Measurements from ENCODE around the gene ZNF616. TPM values are rescaled to one million over a fixed set of nuclear protein-coding genes. Genes with fewer than 3 reads are reported as not detected.

The ZNF616 gene
- total RNA-seq, 1 donor from 2014 or later, result 4.3 TPM

Other genes with a start within 250 kb of the ZNF616 start
- 8.6 TPM for gene ZNF649, start 234.9 kb downstream of the ZNF616 start, total RNA-seq
- gene ZNF613, start 212.5 kb downstream of the ZNF616 start, total RNA-seq, result 3.8 TPM
- gene ZNF350, start 153.1 kb downstream of the ZNF616 start, total RNA-seq, result 8.2 TPM
- gene ZNF615, start 131.7 kb downstream of the ZNF616 start, total RNA-seq, result 11.8 TPM
- 6.4 TPM for gene ZNF614, start 111.6 kb downstream of the ZNF616 start, total RNA-seq
- gene ZNF432, start 91.1 kb downstream of the ZNF616 start, total RNA-seq, result 9.6 TPM
- gene ZNF841, start 44.2 kb downstream of the ZNF616 start, total RNA-seq, result 13.2 TPM
- gene ZNF836, start 31.7 kb upstream of the ZNF616 start, total RNA-seq, result 5.9 TPM
- gene PPP2R1A, start 50.1 kb upstream of the ZNF616 start, total RNA-seq, result 466 TPM
- gene ZNF766, start 129.6 kb upstream of the ZNF616 start, total RNA-seq, result 11.4 TPM
- 13.0 TPM for gene ZNF480, start 157.2 kb upstream of the ZNF616 start, total RNA-seq
- 2.8 TPM for gene ZNF610, start 196.3 kb upstream of the ZNF616 start, total RNA-seq
- 18.3 TPM for gene ZNF880, start 230.0 kb upstream of the ZNF616 start, total RNA-seq